Stimulated activated CD8-positive, alpha-beta memory T cell treated with anti-CD3 and anti-CD28 coated beads, Interleukin-15, amount 100 ng/mL, for 24 hours (primary cell): ENCODE measurements around the gene NXPH1.

Experiments used
- DNase-seq: peaks from one replicate; pipeline ENCODE4 v3.0.0-alpha.2; 2020; ENCODE audit warnings: low read depth

The NXPH1 gene

DNA sequence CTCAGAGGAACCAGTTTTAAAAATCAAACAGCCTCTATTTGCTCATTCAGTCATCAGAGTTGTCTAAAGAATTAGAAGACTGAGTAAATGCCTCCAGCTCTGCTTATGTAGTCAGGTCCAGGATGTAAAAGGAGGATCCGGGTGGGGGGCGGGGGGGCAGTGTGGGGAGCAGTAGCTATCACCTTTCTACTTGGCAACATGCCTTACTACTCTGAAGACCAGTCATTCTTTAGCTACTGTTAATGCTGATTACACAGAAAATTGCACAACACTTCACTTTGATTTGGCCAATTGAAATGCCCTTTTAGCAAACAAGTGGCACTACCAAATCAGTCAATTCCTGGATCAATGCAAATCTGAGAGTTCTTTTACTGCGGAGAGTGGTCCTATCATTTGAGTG is 164.2 kb downstream of the NXPH1 start:
- DNase-seq: no peak

DNA sequence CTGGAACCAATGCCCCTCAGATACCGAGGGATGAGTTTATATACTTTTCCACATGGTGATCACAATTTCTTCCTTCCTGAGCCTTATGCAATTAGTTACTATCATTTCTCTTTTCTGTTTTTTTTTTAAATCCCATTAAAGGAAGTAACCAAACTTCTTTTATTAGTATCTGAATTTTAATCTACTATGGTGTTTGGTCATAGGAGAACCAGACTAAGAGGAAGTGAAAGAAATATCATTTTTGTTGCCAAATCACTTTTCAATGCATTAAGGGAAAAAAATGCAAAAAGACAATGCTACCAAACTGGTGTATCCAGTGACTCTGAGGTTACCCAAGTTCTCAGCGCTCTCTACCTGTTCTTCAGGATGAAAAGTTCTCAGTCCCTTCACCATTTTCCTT is 167.7 kb downstream of the NXPH1 start:
- DNase-seq: no peak

DNA sequence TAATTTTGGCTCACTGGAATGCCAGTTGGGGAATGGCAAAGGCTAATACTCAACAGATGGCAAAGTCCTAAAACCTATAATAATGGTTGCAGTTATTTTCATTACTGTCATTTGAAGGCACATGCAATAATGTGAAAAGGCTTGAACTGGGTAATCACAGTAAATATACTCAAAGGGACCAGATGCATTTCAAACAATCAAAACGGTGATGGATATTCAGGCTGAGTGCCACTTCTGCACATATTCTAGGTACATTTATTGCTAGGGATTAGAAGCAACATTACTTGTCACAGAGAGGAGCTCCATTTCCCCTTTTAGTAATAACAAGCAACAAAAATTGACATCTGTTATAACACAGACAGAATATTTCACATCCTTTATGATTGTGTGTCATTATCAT is 171.8 kb downstream of the NXPH1 start:
- DNase-seq: no peak

DNA sequence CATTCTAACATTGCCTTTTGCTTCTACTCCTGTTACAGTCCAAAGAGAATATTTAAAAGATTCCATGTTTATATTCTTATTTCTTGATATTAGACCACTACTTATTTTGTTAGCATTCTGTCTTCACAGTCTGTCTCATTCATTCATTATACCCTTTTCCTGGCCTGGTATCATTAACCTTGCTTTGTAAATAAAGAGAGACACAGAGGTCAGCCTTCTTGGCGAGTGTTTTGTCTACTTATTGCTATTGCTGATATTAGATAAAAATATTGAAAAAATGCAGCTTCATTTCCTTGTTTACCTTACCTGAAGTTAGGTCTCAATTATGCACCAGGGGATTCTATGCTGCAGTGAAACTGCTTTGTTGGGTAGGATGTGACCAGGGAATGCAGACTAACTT is 179.2 kb downstream of the NXPH1 start:
- DNase-seq: no peak

- DNase-seq: no peak
These were observed 179.8 kb downstream of the NXPH1 start for GRCh38 chr7:8613191-8613590.

GRCh38 chr7:8615019-8615418 is 181.6 kb downstream of the NXPH1 start:
- no peak for DNase-seq

- no peak for DNase-seq
These were observed 185.1 kb downstream of the NXPH1 start for GRCh38 chr7:8618441-8619070.

- no peak for DNase-seq
These were observed 186.8 kb downstream of the NXPH1 start for GRCh38 chr7:8620169-8620568.

DNA sequence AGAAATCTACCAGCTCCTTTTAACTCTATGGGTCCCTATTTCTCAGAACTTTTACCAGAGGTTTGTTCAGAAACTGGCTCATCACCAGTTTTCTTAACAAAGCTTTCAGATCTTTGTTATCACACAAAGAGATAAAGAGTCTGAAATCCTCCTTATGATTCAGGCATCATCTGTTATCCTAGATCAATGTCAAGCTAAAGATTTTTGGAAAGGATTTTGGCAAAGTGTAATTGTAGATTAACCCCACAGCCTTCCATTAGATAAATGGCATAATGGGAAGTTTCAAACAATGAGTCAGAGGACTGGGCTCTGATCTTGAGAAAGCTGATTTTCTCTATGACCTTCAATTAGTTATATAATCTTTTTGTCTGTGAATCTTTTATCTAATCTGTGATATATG is 192.2 kb downstream of the NXPH1 start:
- DNase-seq: no peak

GRCh38 chr7:8627325-8627724 is 193.9 kb downstream of the NXPH1 start:
- DNase-seq: no peak

DNA sequence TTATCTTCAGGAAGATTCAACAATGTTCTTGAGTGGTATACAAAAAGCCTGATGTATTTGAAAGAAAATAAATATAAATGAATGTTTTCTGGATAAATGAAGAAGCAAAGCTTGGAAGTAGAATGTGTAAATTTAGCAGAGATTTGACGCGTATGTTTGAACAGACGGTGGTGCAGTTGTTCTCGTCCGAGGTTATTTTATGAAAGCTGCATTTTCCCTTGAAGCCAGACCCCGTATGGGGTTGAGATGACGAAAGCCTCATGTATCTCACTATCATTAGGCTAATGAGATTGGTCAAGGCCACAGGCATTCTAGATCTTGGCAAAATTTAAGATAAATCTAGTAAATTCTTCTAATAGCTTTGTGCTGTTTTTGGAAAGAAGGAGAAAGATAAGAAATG is 195.2 kb downstream of the NXPH1 start:
- no peak for DNase-seq

- DNase-seq: no peak
These were observed 196.1 kb downstream of the NXPH1 start for GRCh38 chr7:8629504-8629903.

DNA sequence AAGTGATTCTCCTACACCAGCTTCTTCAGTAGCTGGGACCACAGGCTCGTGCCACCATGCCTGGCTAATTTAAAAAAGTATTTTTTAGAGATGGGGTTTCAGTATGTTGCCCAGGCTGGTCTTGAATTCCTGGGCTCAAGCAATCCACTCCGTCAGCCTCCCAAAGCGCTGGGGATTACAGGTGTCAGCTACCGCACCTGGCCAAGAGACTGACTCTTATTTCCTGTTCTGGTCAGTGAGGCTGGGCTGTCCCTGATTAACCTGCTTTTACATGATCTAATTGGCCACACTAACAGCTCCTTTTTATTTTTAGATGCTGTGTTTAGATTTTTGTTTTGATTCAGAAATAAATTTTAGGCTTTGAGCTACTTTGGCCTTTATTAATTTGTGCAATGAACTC is 203.9 kb downstream of the NXPH1 start:
- DNase-seq: no peak

DNA sequence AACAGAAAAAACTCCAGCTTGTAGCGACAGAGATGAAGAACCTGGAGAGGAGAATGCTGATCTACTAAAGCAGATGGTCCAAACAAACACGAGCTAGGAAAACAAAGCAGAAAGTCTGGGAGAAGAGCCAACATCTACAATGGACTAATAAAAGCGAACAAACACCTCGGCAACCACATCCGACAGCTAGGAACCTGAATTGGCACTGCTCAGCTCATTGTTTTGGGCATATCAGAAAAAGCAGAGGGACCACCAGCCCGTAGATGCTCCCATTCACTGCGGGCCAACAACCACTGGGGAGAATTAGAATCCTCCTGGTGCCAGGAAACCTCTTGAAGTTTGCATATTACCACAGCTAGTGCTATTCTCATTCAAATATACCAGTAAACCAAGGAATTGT is 204.7 kb downstream of the NXPH1 start:
- no peak for DNase-seq

- no peak for DNase-seq
These were observed 206.3 kb downstream of the NXPH1 start for GRCh38 chr7:8639668-8640067.

- DNase-seq: no peak
These were observed 207.3 kb downstream of the NXPH1 start for GRCh38 chr7:8640671-8641070.

- DNase-seq: no peak
These were observed 235.5 kb downstream of the NXPH1 start for GRCh38 chr7:8668627-8669500.

GRCh38 chr7:8669501-8669851 is 236.1 kb downstream of the NXPH1 start:
- DNase-seq: no peak

- DNase-seq: no peak
These were observed 251.0 kb downstream of the NXPH1 start for GRCh38 chr7:8684426-8684825.

- no peak for DNase-seq
These were observed 266.6 kb downstream of the NXPH1 start for GRCh38 chr7:8699875-8700624.

DNA sequence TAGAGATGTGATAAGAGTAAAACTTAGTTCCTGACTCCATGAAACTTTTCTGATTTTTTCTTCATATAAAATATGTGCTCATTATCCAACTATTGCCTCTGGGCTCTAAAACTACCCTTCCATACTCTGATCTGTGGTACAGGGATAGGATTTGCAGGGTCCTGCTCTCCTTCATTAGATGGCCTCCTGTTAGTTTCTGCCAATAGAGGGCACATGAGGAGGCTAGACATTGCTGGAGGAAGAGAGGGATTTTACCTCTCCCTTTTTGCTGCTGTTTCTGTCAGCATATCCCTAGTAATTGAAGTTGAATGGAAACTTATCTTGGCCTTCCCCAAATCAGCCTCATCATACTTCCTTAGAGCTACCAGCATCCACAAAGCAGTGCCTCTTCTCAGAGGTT is 269.4 kb downstream of the NXPH1 start:
- no peak for DNase-seq

GRCh38 chr7:8710124-8710523 is 276.7 kb downstream of the NXPH1 start:
- DNase-seq: no peak

DNA sequence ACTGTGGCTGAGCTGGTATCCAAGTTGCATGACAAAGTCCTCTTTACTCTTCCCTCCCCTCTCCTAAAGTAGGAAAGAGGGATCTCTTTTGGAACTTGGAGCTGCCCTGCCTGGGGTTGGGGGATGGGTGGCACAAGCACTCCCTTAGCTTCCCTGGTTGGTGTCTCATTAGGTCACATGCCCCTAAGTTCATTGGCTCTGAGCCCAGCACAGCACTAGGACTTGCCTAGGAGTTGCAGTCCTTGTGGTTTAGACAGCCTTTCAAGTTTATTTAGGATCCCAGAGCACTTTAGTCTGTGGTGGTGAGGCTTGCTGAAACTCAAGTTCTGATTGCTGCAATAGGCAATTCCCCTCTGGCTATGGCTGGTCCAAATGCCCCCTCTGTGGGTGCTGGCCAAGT is 281.4 kb downstream of the NXPH1 start:
- DNase-seq: no peak
